ENCODE results near the gene CHAD. TPM values are rescaled to one million over a fixed set of nuclear protein-coding genes. Genes with fewer than 3 reads are reported as not detected.

The CHAD gene
- total RNA-seq, 1 experiment from 2014 or later, result 0.57 TPM

GRCh38 chr17:50469208-50469605, 527 bp upstream of the CHAD start:
- peaks cover 12% of the 10 kb centered on the region; the same call in 1 of the 2 replicates for H3K27me3 ChIP-seq (ENCODE audit: insufficient read depth, low read length)
- peaks cover 41% of the 10 kb centered on the region for H3K27me3 Mint-ChIP-seq (ENCODE audit: low read depth)

More at GRCh38 chr17:50469208-50469605, 527 bp upstream of the CHAD start:
- Histone ChIP-seq H4K91ac (ENCODE audit: insufficient read length, low read depth, low read length) (no peak overlapping the region), H4K5ac (ENCODE audit: insufficient read length, low read depth, low read length) (no peak overlapping the region), H3K79me2 (ENCODE audit: insufficient read depth, low read length) (no peaks in the 10 kb centered on the region), H2AK5ac (ENCODE audit: insufficient read length, low read length) (no peak overlapping the region), H2AFZ (ENCODE audit: low read length) (no peak overlapping the region), H2BK5ac (ENCODE audit: insufficient read length, low read length) (no peak overlapping the region), H3K9me3 (ENCODE audit: control insufficient read depth, low read depth, low read length) (no peaks in the 10 kb centered on the region), H3K23ac (ENCODE audit: insufficient read length, low read depth, low read length) (no peak overlapping the region), H2BK15ac (ENCODE audit: low read depth, low read length) (no peak overlapping the region), H3K4me2 (ENCODE audit: insufficient read depth, insufficient read length, low read length) (peak overlapping the region; percentile 56), H3K79me1 (ENCODE audit: insufficient read depth, low read depth, low read length, poor library complexity, severe bottlenecking) (no peaks in the 10 kb centered on the region), H3K4me1 (ENCODE audit: insufficient read depth, low read length) (peaks cover 3% of the 10 kb centered on the region; the same call in 1 of the 2 replicates), H2BK12ac (ENCODE audit: insufficient read length, low read depth, low read length) (no peak overlapping the region), H3K56ac (ENCODE audit: insufficient read length, low read depth, low read length) (no peak overlapping the region), H3K14ac (ENCODE audit: insufficient read depth, low read length) (no peak overlapping the region), H2BK20ac (ENCODE audit: low read depth, low read length, poor library complexity, severe bottlenecking) (no peak overlapping the region), H3K4ac (ENCODE audit: low read depth, low read length) (no peak overlapping the region), H3K9ac (ENCODE audit: extremely low read depth, insufficient read length, low read length) (no peak overlapping the region), H3T11ph (ENCODE audit: low read length) (no peak overlapping the region), H3K23me2 (ENCODE audit: insufficient read length, low read depth, low read length, poor library complexity, severe bottlenecking) (peaks cover 2% of the 10 kb centered on the region), H4K8ac (replicated peaks; ENCODE audit: insufficient read length, low read depth, low read length) (no peak overlapping the region), H2BK120ac (ENCODE audit: low read depth, low read length, poor library complexity, severe bottlenecking) (no peak overlapping the region), H4K20me1 (ENCODE audit: control insufficient read depth, insufficient read depth, insufficient read length) (no peaks in the 10 kb centered on the region), H3K18ac (ENCODE audit: insufficient read length, low read depth, low read length) (no peak overlapping the region), H3K27ac (ENCODE audit: insufficient read length, low read depth, low read length) (no peak overlapping the region)
- Mint-ChIP-seq H3K4me3 (peak overlapping the region; percentile 4 to 71; a peak in 2 of 5 replicates), H3K9me3 (no peaks in the 10 kb centered on the region), H3K27ac (no peak overlapping the region), H3K36me3 (ENCODE audit: insufficient read depth in 1 of 3, low read depth in 3 of 3) (peaks cover 0 to 4% (median 2%) of the 10 kb centered on the region in 3 experiments; a peak in 5 of 7 replicates), H3K4me1 (peaks cover 16 to 28% of the 10 kb centered on the region in 2 experiments)
- TF ChIP-seq CTCF (conservative IDR thresholded peaks at IDR 0.05), result no peak
- no CpG with 5 or more reads among the region's 37 CpGs for WGBS (ENCODE audit: extremely low coverage, insufficient read length, low lambda C conversion rate)
- no peak for DNase-seq

All from H9 (cell line).